Measurements from ENCODE around the gene CSRNP2. TPM values are rescaled to one million over a fixed set of nuclear protein-coding genes. Genes with fewer than 3 reads are reported as not detected.

Gene CSRNP2
- total RNA-seq, 3 donors from 2014 or later: 16.8 to 29.5 (median 16.9) TPM

- H3K4me1 ChIP-seq (ENCODE audit: low read depth): peaks cover 20% of the 10 kb centered on the region
- H3K9me3 ChIP-seq: no peaks in the 10 kb centered on the region
- no peaks in the 10 kb centered on the region for H3K36me3 ChIP-seq (ENCODE audit: low read depth)
- DNase-seq (no peak), ATAC-seq (no peak)
- H3K4me3 ChIP-seq: no peak overlapping the region
- TF ChIP-seq CTCF (IDR thresholded peaks at IDR 0.05): no peak
- intact Hi-C loops (cut with DNase I, micrococcal nuclease): no loop called here
These were observed 31.6 kb downstream of the CSRNP2 start for GRCh38 chr12:51051787-51052186.

GRCh38 chr12:51049525-51049924 lies 33.9 kb downstream of the CSRNP2 start:
- no peak for ATAC-seq

GRCh38 chr12:51048661-51049251 lies 34.6 kb downstream of the CSRNP2 start:
- H3K36me3 ChIP-seq (ENCODE audit: low read depth): no peaks in the 10 kb centered on the region
- peak overlapping the region; percentile 40 for H3K4me3 ChIP-seq
- ATAC-seq: peak; percentile 18
- no peak for TF ChIP-seq CTCF (IDR thresholded peaks at IDR 0.05)
- peaks cover 20% of the 10 kb centered on the region for H3K4me1 ChIP-seq (ENCODE audit: low read depth)
- intact Hi-C loops (cut with DNase I, micrococcal nuclease): no loop called here
- no peak for DNase-seq
- H3K9me3 ChIP-seq: no peaks in the 10 kb centered on the region

More at GRCh38 chr12:51049525-51049924, 33.9 kb downstream of the CSRNP2 start:
- intact Hi-C loops (cut with DNase I, micrococcal nuclease): no loop called here
- DNase-seq: no peak
- Histone ChIP-seq H3K9me3 (no peaks in the 10 kb centered on the region), H3K36me3 (ENCODE audit: low read depth) (no peaks in the 10 kb centered on the region), H3K4me1 (ENCODE audit: low read depth) (peaks cover 20% of the 10 kb centered on the region), H3K4me3 (no peak overlapping the region)
- TF ChIP-seq CTCF (IDR thresholded peaks at IDR 0.05): no peak

GRCh38 chr12:51047655-51048540 lies 35.5 kb downstream of the CSRNP2 start, which contains the start of gene LETMD1:
TSS of gene LETMD1 (plus strand) at chr12:51048327. CDS start at chr12:51048357, 30 bp downstream.
- peaks cover 20% of the 10 kb centered on the region for H3K4me1 ChIP-seq (ENCODE audit: low read depth)
- H3K9me3 ChIP-seq: no peaks in the 10 kb centered on the region
- H3K4me3 ChIP-seq: peak within 1 kb of the TSS; percentile 40
- H3K36me3 ChIP-seq (ENCODE audit: low read depth): no peaks in the 10 kb centered on the region
- ATAC-seq (peak; percentile 98), DNase-seq (peak; percentile 92 to 94 (median 93))
- TF ChIP-seq CTCF (IDR thresholded peaks at IDR 0.05): peak; percentile 88
- intact Hi-C loops (cut with DNase I, micrococcal nuclease): no loop called here

- ATAC-seq: peak; percentile 37
- DNase-seq: peak in 1 of 3 donors; percentile 27
- Histone ChIP-seq H3K4me3 (no peak overlapping the region), H3K4me1 (ENCODE audit: low read depth) (no peaks in the 10 kb centered on the region), H3K9me3 (no peaks in the 10 kb centered on the region), H3K36me3 (ENCODE audit: low read depth) (no peaks in the 10 kb centered on the region)
- intact Hi-C loops (cut with DNase I, micrococcal nuclease): no loop called here
- no peak for TF ChIP-seq CTCF (IDR thresholded peaks at IDR 0.05)
These were observed 47.1 kb downstream of the CSRNP2 start for GRCh38 chr12:51036279-51036678.
